ENCODE measurements around the gene RAB8B. TPM values are rescaled to one million over a fixed set of nuclear protein-coding genes. Genes with fewer than 3 reads are reported as not detected.

The RAB8B gene
- total and polyA plus RNA-seq, 2 of the 13 experiments (the other 11 are each of a cell fraction or from before 2014, with no cell fraction given) = 6.8 to 14.2 TPM

DNA sequence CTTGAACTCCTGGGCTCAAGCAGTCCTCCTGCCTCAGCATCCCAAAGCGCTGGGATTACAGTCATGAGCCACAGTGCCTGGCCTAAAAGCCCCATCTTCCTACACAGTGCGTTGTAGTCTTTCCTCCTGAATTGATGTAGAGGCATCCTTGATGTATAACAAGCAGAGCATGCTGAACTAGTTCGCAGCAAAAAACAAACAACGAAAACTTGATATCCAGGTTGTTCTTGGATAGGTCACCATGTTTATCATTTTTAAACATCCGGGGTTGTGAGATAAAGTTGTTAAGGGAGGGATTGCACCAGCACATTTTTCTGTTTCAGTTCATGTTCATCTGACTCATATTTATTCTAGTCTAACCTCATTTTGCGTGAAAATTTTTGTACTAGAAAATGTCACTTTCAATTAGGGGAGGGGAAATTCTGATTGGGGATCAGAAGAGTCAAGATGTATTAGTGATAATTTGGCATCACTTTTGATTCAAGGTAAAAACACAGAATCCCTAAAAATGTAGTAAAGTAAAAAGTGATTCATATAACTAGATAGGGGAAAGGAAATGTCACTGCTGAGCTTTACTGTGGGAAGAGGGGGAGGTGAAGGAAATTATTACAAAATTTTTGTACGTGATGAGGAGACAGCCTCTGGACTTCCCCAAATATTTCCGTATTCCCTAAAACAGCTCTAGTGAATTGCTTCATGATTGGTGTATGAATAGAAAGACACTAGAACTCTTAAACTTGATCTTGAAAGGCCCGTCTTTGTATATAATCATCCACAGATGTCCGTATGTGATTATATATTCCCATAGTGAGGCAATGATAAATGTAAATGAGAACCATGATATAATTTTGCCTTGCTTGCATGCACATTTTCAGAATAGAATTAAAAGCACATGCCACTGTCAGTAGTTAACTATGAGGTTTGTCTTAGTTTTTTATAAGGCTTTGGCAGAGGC is 22.9 kb downstream of the RAB8B start:
- CTCF ChIA-PET (ENCODE audit: low intra/inter-chr PET ratio, low total read pairs) = no interaction called here
- H3K4me1 ChIP-seq (ENCODE audit: insufficient read depth, low read length) = peaks cover 39% of the 10 kb centered on the region
- in situ Hi-C loops (cut with HindIII; ENCODE audit: extremely low pct_ligation_motif_present, low pct_unique_long_range_greater_than_20kb) (no loop called here), intact Hi-C loops (cut with micrococcal nuclease; ENCODE audit: unreplicated experiment) (loop anchor here (10.0 kb wide), 1 partner anchor 52 kb away; no protein-coding TSS in a partner anchor)
- H3K4me2 ChIP-seq (ENCODE audit: low read depth, low read length) = no peak overlapping the region
- ATAC-seq = no peak
- no peaks in the 10 kb centered on the region; a peak in 1 of 5 replicates for H3K27me3 ChIP-seq (ENCODE audit: control insufficient read depth in 1 of 2, insufficient read depth in 2 of 2, low read length in 2 of 2)
- peak; percentile 39 for DNase-seq (ENCODE audit: low spot score)
- no peak overlapping the region for H3K9ac ChIP-seq (ENCODE audit: insufficient read depth, low read depth, low read length)
- FAIRE-seq = no peak
- H3K27ac ChIP-seq (ENCODE audit: extremely low read length, insufficient read depth, low read length) = no peak overlapping the region
- H3K79me2 ChIP-seq (ENCODE audit: insufficient read depth, low read length) = no peaks in the 10 kb centered on the region
- POLR2A ChIA-PET = no interaction called here
- 78% methylated on average over 10 of the region's 10 CpGs for WGBS (ENCODE audit: low lambda C conversion rate)
- TF ChIP-seq NR2C2 (CRISPR knock-in tag; IDR thresholded peaks at IDR 0.05; ENCODE audit: borderline replicate concordance) = no peak
- TF ChIP-seq, protein P1, sequence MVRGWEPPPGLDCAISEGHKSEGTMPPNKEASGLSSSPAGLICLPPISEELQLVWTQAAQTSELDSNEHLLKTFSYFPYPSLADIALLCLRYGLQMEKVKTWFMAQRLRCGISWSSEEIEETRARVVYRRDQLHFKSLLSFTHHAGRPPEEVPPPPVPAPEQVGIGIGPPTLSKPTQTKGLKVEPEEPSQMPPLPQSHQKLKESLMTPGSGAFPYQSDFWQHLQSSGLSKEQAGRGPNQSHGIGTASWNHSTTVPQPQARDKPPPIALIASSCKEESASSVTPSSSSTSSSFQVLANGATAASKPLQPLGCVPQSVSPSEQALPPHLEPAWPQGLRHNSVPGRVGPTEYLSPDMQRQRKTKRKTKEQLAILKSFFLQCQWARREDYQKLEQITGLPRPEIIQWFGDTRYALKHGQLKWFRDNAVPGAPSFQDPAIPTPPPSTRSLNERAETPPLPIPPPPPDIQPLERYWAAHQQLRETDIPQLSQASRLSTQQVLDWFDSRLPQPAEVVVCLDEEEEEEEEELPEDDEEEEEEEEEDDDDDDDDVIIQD (CRISPR knock-in tag; IDR thresholded peaks at IDR 0.05; ENCODE audit: low read depth) = 0 out of 2 replicates have a peak, but pooled peaks have one; percentile 21
- no peaks in the 10 kb centered on the region for H4K20me1 ChIP-seq (ENCODE audit: insufficient read depth, low read length)
- H3K4me3 ChIP-seq (replicated peaks in 1 of 3; ENCODE audit: insufficient read depth in 1 of 3, low read depth in 2 of 3, low read length in 3 of 3) = no peak overlapping the region
- BruUV-seq (replicated peaks) = no TSS peak
- H3K9me3 ChIP-seq (ENCODE audit: low read length) = no peaks in the 10 kb centered on the region
- H3K36me3 ChIP-seq (replicated peaks in 1 of 2; ENCODE audit: control insufficient read depth in 1 of 2, insufficient read depth in 2 of 2, low read length in 2 of 2) = no peaks in the 10 kb centered on the region
- no peak overlapping the region for H2AFZ ChIP-seq (ENCODE audit: low read length)

DNA sequence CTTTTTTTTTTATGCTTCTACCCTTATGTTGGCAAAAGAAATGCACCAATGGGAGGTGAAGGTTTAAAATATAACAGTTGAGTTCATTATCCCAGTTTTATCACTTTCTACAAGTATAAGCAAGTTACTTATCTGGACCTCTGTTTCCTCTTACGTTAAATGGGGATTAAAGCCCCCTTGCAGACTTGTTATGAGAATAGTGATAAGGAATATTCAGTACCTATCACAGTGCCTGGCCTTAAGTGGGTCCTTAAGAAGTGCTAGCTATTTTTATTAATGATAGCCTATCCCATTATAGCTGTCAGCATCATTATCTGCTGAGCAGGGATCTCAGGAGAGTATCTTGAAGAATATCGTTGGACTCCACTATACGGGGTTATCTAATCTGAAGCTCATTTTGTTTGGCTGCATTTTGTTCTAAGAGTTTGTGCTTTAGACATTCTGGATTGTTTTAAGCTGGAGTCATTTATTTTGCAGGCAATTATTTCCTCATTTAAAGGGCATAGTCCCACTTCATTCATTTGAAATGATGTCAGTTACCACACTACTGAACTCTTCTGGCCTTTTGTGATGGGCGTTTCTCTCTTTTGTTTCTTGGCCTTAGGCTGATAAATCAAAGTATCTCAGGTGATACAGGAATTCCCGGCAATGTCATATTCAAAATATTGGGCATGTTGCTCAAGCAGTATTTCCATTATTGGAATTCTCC is 28.8 kb downstream of the RAB8B start:
- H3K27me3 ChIP-seq (ENCODE audit: control insufficient read depth in 1 of 2, insufficient read depth in 2 of 2, low read length in 2 of 2) = no peaks in the 10 kb centered on the region; a peak in 1 of 5 replicates
- POLR2A ChIA-PET = no interaction called here
- no peaks in the 10 kb centered on the region for H3K9me3 ChIP-seq (ENCODE audit: low read length)
- no peak overlapping the region for H3K27ac ChIP-seq (ENCODE audit: extremely low read length, insufficient read depth, low read length)
- intact Hi-C loops (cut with micrococcal nuclease; ENCODE audit: unreplicated experiment) (loop anchor here (10.0 kb wide), 1 partner anchor 47 kb away; no protein-coding TSS in a partner anchor), in situ Hi-C loops (cut with HindIII; ENCODE audit: extremely low pct_ligation_motif_present, low pct_unique_long_range_greater_than_20kb) (no loop called here)
- peaks cover 4% of the 10 kb centered on the region; the same call in 1 of the 2 replicates for H3K4me1 ChIP-seq (ENCODE audit: insufficient read depth, low read length)
- ATAC-seq (no peak), FAIRE-seq (no peak), DNase-seq (ENCODE audit: low spot score) (peak; percentile 27)
- CTCF ChIA-PET (ENCODE audit: low intra/inter-chr PET ratio, low total read pairs) = no interaction called here
- BruUV-seq (replicated peaks) = no TSS peak
- H3K9ac ChIP-seq (ENCODE audit: insufficient read depth, low read depth, low read length) = no peak overlapping the region
- H3K4me3 ChIP-seq (replicated peaks in 1 of 3; ENCODE audit: insufficient read depth in 1 of 3, low read depth in 2 of 3, low read length in 3 of 3) = no peak overlapping the region
- 81% methylated on average over 5 of the region's 5 CpGs for WGBS (ENCODE audit: low lambda C conversion rate)
- no peaks in the 10 kb centered on the region for H3K36me3 ChIP-seq (replicated peaks in 1 of 2; ENCODE audit: control insufficient read depth in 1 of 2, insufficient read depth in 2 of 2, low read length in 2 of 2)
- TF ChIP-seq ZNF547 (CRISPR knock-in tag; IDR thresholded peaks at IDR 0.05) = no peak
- no peak for TF ChIP-seq TAF15 (IDR thresholded peaks at IDR 0.05; ENCODE audit: low read depth, low read length, poor library complexity, severe bottlenecking)
- no peak for TF ChIP-seq MXI1 (IDR thresholded peaks at IDR 0.05; ENCODE audit: borderline replicate concordance, low read depth, low read length)
- no peak for TF ChIP-seq ZZZ3 (CRISPR knock-in tag; IDR thresholded peaks at IDR 0.05; ENCODE audit: borderline replicate concordance)
- no peak for TF ChIP-seq ZNF652 (CRISPR knock-in tag; IDR thresholded peaks at IDR 0.05; ENCODE audit: borderline replicate concordance, low read depth)
- no peak for TF ChIP-seq CHD4 (IDR thresholded peaks at IDR 0.05; ENCODE audit: borderline replicate concordance, low read length)
- TF ChIP-seq ZNF510 (CRISPR knock-in tag; IDR thresholded peaks at IDR 0.05; ENCODE audit: low read depth) = no peak
- TF ChIP-seq SNRNP70 (IDR thresholded peaks at IDR 0.05; ENCODE audit: low read depth, low read length) = no peak
- TF ChIP-seq KLF12 (CRISPR knock-in tag; IDR thresholded peaks at IDR 0.05; ENCODE audit: borderline replicate concordance) = no peak
- TF ChIP-seq ZBTB1 (CRISPR knock-in tag; IDR thresholded peaks at IDR 0.05; ENCODE audit: borderline replicate concordance) = no peak
- TF ChIP-seq ZNF75D (CRISPR knock-in tag; IDR thresholded peaks at IDR 0.05; ENCODE audit: borderline replicate concordance) = no peak
- H3K79me2 ChIP-seq (ENCODE audit: insufficient read depth, low read length) = no peaks in the 10 kb centered on the region
- H3K4me2 ChIP-seq (ENCODE audit: low read depth, low read length) = no peak overlapping the region
- H2AFZ ChIP-seq (ENCODE audit: low read length) = no peak overlapping the region
- no peaks in the 10 kb centered on the region for H4K20me1 ChIP-seq (ENCODE audit: insufficient read depth, low read length)

All from HepG2 (cell line).